ENCODE data around the gene CIB4.

CIB4 gene

DNA sequence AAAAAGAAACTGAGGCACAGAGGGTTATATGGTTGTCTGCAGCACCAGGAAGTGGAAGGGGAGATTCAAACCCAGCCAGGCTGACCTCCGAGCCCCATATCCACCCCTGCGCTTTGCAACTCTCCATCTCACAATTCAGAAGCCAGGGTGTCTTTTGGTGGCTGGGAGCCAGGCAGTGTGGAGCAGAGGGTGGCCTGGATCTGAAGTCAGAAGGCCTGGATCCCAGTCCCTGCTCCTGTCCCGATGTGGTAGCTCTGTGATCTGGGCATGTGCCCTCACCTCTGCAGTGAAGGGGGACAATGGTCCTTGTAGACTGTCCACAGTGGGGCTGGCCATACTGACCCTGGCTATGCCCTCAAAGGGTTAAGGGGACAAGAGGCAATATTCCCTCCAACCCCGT is 57.0 kb downstream of the CIB4 start:
- TF ChIP-seq CTCF (IDR thresholded peaks at IDR 0.05; ENCODE audit: insufficient read depth, low read depth, low read length, missing control alignments), result no peak
- no peak for DNase-seq (ENCODE audit: low read depth)
- no peak overlapping the region for H3K4me3 ChIP-seq (ENCODE audit: low read depth, low read length)

- no peak for TF ChIP-seq CTCF (IDR thresholded peaks at IDR 0.05; ENCODE audit: insufficient read depth, low read depth, low read length, missing control alignments)
- DNase-seq (ENCODE audit: low read depth), result no peak
- H3K4me3 ChIP-seq (ENCODE audit: low read depth, low read length), result no peak overlapping the region
Observed at GRCh38 chr2:26583381-26583911, 57.7 kb downstream of the CIB4 start.

GRCh38 chr2:26582890-26583289 is 58.3 kb downstream of the CIB4 start:
- no peak for TF ChIP-seq CTCF (IDR thresholded peaks at IDR 0.05; ENCODE audit: insufficient read depth, low read depth, low read length, missing control alignments)
- DNase-seq (ENCODE audit: low read depth), result no peak
- no peak overlapping the region for H3K4me3 ChIP-seq (ENCODE audit: low read depth, low read length)

GRCh38 chr2:26581991-26582842 is 58.9 kb downstream of the CIB4 start:
- no peak for DNase-seq (ENCODE audit: low read depth)
- no peak for TF ChIP-seq CTCF (IDR thresholded peaks at IDR 0.05; ENCODE audit: insufficient read depth, low read depth, low read length, missing control alignments)
- H3K4me3 ChIP-seq (ENCODE audit: low read depth, low read length), result no peak overlapping the region

DNA sequence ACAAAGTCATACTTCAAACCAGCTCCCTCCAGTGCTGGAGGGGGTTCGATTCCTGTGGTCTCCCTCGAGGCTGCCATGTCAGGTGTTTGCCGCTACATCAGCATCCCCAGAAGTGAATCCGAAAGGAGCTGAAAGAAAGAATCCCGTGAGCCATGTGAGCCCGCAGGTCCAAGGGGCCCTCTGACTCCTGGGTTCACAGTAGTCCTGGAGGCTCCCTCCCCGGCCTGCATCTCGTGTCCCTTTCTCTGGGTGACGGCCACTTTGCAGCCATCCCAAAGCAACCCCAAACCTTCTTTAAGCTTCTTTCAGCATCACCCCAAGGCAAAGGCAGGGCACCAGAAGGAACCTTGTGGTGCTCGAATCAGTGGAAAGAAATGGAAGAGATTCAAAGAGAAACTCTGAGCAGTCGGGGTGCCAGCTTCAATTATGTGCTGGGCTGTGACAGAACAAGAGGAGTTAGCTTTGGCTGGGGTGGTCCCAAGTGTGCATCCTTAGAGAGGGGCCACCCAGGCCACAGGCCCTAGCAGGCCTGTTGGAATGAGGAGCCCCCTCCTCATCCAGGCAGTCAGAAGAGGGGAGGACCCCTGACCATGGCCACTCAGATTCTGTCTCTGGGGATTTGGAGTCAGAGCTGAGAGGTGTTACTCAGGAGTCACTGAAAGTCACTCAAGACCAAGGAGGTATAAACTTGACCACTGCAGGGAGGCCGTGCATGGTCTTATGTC is 59.7 kb downstream of the CIB4 start:
- no peak for DNase-seq (ENCODE audit: low read depth)
- H3K4me3 ChIP-seq (ENCODE audit: low read depth, low read length), result no peak overlapping the region
- TF ChIP-seq CTCF (IDR thresholded peaks at IDR 0.05; ENCODE audit: insufficient read depth, low read depth, low read length, missing control alignments), result no peak

GRCh38 chr2:26580751-26581150 is 60.4 kb downstream of the CIB4 start:
- TF ChIP-seq CTCF (IDR thresholded peaks at IDR 0.05; ENCODE audit: insufficient read depth, low read depth, low read length, missing control alignments), result no peak
- no peak for DNase-seq (ENCODE audit: low read depth)
- no peak overlapping the region for H3K4me3 ChIP-seq (ENCODE audit: low read depth, low read length)
